Hematopoietic multipotent progenitor cell treated with erythropoietin and hydrocortisone succinate and interleukin-3 and kit ligand, for 6 days (in vitro differentiated cells): ENCODE data around the gene ZDHHC24.
"Not testable (repeated sequence)": the region's sequence is repeated elsewhere in the genome, so short reads cannot be mapped to it uniquely, and the experiment has no call there.

ENCODE experiments used
- DNase-seq: peaks from one replicate; pipeline ENCODE4 v3.0.0-alpha.2; 2015

Gene ZDHHC24

DNA sequence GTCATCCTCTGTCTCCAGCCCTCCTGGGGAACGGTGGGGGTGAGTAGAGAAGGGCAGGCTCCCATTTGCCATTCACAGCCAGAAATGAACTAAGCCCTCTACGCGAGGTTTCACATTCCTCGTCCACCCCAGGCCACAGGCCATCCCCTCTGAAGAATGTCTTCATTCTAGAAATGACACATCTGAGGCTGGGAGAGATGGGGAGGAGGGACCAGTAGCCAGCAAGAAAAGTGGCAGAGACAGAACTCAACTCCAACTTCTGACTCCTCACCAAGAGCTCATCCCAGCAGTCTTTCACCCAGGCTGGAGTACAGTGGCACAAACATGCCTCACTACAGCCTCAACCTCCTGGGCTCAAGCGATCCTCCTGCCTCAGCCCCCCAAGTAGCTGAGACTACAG, 19.1 kb upstream of the ZDHHC24 start:
- no peak for DNase-seq

DNA sequence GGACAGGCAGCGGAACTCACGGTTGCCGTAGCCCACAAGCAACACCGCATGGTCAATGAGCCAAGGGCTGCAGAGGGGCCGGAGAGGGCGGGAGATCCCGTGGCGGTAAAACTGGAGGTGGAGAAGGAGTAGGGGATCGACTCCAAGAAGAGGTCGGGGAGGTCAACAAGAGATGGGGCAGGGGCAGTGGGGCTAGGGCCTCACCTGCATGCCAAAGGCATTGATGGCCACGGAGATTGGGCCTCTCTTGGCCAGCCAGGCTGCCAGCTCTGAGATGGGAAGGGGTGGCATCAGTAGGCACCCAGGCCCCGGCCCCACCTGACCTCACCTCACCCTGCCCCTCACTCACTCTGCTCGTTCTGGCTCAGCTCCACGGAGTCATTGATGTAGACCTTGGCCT, 18.7 kb upstream of the ZDHHC24 start:
- DNase-seq = no peak

DNA sequence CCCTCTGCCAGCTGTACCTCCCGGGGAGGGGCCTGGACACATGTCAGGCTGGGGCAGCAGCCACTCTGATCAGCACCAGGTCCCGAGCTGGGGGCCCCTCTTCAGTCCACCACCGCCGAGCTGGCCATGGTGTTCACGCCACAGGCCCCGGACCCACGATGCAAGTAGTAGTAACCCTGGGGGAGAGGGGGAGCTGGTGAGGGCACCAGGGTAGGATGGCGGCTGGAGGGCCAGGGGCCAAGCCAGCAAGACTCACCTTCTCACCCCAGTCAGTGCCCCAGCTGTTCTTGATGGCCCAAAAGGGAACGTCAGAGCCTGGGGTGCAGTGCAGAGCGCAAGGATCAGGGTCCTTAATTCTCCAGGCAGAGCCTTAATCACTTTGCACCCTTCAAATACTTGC, 18.0 kb upstream of the ZDHHC24 start:
- no peak for DNase-seq

DNA sequence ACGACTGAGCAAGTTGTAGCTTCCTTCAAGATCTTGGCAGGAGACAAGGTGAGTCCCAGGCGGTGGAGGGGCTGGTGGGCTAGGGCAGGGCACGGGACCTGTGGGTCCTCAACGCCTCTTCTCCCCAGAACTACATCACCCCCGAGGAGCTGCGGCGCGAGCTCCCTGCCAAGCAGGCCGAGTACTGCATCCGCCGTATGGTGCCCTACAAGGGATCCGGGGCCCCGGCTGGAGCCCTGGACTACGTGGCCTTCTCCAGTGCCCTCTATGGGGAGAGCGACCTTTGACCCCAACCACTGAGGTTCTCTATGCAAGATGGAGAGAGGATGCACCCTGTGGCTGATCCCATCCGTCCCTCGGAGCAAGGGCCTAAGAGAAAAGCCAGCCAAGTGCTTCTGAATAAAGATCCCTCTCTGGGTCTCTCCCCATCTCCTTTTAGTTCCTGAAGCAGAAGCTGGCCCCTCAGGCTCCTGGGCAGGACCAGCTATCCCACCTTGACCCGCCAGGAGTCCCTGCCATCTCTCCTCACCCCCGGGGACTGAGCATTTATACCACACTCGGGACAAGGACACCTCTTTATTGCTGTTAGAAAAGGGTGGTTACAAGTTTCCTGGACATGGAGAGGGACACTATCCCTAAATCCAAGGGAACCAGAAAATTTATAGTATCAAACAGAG, 17.2 kb upstream of the ZDHHC24 start:
- DNase-seq = no peak

DNA sequence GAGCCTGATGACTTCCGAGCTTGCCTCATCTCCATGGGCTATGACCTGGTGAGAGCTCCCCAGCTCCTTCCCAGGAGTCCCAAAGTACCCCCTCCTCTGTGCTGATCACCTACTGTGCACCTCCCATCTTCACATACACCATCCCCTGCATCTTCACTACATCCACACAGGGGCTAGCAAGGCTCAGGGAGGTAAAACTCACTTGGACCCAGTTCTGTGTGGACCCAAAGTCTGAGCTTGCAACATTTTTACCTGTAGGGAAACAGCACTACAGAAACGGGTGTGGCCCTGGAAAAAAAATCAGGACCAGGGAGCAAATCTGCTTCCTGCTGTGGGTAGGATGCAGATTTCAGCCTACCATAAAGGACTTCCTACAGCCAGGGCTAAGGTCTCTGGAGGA, 16.4 kb upstream of the ZDHHC24 start:
- DNase-seq = no peak

DNA sequence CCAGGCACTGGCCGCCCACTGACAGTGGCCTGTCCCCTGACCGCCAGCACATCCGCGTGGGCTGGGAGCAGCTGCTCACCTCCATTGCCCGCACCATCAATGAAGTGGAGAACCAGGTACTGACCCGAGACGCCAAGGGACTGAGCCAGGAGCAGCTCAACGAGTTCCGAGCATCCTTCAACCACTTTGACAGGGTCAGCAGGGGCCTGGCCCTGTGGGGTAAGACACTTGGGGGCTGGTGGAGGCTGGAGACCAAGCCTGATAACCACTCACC, 16.1 kb upstream of the ZDHHC24 start:
- no peak for DNase-seq

DNA sequence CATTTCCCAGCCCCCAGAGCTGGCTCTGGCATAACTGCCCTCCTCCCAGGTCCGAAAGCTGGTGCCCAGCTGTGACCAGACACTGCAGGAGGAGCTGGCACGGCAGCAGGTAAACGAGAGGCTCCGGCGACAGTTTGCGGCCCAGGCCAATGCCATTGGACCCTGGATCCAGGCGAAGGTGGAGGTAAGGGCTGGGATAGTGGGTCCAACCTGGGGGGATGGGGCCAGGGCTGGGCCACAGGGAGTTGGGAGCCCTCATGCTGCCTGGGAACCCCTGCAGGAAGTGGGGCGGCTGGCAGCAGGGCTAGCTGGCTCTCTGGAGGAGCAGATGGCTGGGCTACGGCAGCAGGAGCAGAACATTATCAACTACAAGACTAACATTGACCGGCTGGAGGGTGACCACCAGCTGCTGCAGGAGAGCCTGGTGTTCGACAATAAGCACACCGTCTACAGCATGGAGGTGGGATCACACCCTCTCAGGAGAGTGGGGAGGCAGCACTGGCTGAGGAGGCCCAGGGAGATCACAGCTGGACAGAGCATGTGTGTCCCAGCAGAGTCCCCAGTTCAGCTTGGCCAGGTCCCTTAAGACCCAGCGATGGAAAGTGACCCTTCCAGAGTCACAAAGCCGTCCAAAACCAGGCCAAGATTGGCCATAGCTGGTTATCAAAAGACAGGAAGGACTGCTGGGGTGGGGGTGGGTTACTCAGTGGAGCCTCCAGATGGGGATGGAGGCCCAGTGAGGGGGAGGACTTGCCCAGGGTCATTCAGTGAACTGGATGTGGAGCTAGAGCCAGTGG, 15.5 kb upstream of the ZDHHC24 start:
- no peak for DNase-seq

DNA sequence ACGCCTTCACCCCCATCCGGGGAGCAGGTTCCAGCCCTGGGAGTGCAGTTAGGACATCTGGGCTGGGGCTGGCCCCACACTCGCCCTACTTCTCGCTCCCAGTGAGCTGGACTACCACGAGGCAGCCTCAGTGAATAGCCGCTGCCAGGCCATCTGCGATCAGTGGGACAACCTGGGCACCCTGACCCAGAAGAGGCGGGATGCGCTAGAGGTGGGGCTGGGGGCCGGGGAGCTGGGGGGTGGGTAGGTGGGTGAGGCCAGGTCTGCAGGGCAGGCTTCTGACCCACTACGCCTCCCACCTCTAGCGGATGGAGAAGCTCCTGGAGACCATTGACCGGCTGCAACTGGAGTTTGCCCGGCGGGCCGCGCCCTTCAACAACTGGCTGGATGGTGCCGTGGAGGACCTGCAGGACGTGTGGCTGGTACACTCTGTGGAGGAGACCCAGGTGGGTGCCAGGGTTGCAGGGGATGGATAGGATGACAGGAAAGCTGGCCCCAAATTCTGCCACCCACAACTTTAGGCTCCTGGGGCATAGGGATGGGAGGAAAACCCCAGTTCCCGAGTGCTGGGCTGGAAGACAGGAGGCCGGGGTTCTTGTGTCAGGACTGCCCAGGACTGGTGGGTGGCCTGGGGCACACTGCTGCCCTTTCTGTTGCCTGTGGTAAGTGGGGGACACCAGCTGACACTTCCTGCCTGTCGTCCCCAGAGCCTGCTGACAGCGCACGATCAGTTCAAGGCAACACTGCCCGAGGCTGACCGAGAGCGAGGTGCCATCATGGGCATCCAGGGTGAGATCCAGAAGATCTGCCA, 14.2 kb upstream of the ZDHHC24 start:
- no peak for DNase-seq

DNA sequence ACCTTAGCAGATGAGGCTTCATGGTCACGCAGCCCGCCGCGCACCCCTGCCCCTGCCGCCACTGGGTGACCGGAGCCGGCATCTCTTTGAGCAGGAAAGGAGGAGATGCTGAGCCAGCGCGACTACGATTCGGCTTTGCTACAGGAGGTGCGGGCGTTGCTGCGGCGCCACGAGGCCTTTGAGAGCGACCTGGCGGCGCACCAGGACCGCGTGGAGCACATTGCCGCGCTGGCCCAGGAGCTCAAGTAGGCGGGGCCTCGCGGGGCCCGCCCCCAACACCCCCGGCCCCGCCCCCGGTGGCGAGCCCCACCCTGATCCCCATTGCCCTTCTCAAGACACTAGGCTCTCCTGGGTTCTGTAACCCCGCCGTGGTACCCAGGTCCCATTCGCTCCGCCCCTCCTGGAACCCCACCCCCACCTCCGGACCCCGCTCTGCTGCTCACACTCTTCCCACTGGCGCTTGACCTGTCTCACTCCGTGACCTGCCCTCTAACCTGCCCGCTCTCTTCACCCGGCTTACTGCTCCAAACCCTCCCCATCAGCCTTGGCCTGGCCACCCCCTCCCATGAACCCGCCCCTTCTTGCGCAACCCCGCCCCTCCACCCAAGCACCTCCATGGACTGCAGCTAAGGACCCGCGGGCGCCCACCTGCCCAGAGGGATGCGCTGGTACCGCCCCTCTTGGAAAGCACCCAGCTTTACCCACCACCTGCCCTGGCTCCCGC, 13.5 kb upstream of the ZDHHC24 start:
- peak; percentile 62 for DNase-seq

DNA sequence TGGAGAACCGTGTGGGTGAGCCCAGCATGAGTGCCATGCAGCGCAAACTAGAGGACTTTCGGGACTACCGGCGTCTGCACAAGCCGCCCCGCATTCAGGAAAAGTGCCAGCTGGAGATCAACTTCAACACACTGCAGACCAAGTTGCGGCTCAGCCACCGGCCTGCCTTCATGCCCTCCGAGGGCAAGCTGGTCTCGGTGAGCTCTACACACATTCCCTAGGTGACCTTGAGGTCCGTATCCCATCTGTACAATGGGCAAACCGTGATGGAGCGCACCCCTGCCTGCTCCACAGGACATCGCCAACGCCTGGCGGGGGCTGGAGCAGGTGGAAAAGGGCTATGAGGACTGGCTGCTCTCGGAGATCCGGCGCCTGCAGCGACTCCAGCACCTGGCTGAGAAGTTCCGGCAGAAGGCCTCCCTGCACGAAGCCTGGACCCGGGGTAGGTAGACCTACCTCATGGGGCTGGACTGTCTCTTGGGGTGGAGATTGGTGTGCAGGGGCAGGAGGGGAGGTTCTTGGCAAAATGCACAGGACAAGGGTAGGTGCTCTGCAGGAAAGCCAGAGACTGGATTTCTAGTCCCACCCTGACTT, 12.0 kb upstream of the ZDHHC24 start:
- DNase-seq = no peak

DNA sequence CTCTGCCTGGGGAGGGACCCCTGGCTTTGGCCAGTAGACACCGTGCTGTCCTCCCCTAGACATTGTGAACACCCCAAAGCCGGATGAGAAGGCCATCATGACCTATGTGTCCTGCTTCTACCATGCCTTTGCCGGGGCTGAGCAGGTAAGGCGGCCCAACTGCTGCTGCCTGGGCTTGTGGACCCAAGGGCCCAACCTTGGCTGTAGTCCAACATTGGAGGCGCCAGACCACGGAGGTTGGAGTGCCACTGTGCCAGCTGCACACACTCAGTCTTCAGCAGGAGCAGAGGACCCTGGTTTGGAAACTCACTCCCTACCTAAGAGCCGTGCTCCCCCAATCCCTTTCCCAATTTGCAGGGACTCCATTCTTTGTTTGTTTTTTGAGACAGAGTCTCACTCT, 10.2 kb upstream of the ZDHHC24 start:
- no peak for DNase-seq

DNA sequence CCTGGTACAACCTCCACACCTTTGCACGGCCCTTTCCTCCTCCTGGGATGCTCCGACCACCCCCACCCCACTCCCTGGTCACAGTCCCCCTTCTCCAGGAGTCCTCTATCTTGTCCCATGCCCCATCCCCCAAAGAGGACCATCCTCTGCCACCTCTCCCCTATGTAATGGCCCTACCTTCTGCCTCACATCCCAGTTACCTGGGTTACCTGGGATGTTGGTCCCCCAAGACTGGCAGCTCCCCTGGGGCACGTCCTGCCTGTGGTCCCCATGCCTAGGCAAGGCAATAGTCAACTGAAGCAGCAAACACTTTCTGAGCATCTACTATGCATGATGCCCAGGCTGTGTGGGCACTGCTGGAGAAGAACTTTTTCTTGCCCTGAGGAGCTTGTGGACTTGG, 9.6 kb upstream of the ZDHHC24 start:
- no peak for DNase-seq

DNA sequence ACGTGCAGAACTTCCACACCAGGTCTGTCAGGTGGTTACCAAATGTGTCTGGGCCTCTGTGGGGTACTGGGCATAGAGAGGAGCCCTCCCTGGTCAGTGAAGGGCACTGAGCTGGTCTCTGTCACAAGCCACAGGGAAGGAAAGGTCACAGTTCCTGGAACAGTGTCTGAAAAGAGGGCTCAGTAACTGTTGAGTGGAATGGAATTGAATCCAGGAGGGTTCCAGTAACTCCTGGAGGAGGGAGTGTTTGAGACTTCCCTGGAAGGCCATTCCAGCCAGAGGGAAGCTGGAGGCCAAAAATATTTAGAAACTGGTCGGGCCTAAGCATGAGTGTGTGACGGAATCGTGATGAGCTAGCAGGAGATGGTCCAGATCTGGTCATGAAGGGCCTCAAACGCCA, 8.8 kb upstream of the ZDHHC24 start:
- no peak for DNase-seq

DNA sequence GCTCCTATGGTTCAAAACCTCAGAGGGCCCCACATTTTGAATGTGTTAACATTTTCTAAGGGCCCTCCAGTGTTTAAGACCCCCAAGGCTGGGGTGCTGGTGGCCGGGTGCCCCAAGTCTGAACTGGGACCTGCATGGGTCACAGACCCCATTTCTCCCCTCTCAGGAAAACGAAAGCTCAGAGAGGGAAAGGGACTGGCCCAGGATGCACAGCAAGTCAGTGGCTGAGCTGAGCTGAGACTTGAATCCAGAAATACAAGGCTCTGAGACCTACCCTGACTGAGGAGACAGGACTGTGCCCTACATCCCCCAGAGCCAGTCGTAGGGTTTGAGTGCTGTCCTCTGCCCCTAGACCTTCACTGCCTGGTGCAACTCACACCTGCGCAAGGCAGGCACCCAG, 5.0 kb upstream of the ZDHHC24 start:
- DNase-seq = no peak

DNA sequence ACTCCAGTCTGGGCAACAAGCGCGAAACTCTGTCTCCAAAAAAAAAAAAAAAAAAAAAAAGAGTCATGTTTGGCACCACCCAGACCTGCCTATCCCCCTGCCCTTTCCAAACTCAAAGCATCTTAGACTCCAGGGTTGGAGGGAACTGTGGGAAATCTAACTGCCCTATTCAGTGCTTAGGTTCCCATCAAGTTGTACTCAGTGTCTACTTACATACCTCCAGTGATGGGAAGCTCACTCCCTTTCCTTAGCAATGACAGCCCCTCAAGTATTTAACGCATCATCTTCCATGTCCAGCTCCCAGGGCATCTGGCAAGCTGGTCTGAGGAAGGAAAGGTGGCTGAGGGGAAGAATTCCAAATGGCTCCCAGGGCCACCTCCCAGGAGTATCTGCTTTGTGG, 3.8 kb upstream of the ZDHHC24 start:
- no peak for DNase-seq

DNA sequence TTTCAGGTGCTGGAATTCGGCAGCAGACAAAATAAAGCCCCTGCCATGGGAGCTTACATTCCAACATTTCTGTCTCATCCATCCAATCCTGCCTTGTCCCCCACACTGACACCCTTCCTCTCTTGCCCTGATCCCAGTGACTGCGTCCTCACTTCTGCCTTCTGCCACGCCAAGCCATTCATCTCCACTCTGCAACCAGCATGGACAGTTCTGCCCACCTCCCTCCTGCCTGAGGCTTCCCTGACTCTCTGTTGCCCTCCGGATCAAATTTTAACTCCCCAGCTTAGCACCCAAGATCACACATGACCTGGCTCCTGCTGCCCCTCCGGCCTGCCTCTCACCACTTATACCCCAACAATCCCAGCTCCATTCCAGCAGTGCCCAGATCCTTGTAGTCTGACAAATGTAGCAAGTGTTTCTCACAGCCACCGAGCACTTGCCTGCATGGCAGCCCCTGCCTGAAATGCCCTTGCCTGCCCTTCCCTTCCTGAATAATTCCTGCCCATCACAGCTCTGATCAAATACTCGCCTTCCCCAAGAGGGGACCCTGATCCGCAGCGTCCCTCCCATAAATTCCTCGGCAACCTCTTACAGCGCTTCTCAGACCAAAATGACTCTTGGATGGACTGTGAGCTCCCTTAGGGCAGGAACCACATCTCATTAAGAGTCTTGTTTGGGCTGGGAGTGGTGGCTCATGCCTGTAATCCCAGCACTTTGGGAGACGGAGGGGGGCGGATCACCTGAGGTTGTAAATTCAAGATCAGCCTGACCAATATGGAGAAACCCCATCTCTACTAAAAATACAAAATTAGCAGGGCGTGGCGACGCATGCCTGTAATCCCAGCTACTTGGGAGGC, 3.2 kb upstream of the ZDHHC24 start:
- DNase-seq = no peak

DNA sequence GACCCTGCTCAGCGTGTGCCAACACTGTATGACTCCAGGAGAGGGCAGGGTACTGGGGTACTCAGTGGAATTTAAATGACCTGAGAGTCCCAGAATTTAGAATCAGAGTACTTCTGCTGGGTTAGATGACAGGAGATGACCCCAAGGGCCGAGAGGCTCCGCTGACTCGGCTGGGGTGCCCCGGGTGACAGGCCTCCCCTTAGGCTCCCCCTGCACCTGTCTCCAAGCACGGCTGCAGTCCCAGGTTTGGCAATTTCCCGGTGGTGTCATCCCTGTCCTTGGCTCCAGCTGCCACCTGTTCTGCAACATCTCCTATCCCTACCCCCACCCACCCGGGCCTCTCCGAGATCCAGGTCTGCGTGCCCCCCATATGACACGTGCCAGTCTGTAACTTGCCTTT, 2.2 kb upstream of the ZDHHC24 start:
- DNase-seq = no peak

DNA sequence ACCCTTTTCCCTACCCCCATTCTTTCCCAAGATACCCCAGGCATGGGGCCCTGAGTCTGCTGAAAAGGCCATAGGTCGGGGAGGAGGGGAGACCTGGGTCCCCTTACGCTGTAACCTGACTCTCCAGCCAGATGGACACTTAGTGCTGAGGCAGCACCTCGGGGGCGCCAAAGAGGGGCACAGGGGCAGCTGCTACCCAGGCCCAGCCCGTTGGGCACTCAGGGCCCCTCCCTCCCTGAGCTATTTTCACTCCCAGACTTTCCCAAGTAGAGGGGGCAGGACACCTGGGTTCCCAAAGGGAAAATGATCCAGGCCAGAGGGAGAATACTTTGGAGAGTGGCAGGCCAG, 1.8 kb upstream of the ZDHHC24 start:
- no peak for DNase-seq

DNA sequence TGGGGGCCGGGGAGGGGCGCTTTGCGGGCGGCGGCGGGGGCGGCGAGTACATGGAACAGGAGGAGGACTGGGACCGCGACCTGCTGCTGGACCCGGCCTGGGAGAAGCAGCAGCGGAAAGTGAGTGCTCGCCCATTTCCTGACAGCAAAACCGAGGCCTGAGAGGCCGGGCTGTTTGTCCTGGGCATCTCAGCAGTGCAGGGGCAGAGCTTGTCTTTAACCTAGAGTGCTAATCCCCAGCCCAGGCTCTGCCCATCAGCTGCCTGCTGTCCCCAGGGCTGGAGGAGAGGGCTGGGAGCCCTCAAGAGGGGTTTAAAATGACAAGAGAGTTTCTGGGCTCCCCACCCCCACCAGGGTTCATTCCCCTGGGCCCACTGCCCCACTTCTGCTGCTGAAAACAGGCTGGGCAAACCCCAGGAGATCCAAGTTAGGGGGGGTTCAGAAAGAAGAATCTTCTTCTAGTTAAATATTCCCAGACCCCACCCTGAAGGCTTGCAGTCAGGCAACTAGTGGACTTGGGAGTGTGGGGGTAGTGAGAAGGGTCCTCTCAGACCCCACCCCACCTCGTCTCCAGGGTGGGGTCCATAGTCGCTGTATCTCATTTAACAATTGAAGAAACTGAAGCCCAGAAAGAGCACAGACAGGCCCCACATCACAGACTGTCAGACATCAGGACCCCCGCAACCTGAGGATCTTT, 1.3 kb upstream of the ZDHHC24 start:
- no peak for DNase-seq

DNA sequence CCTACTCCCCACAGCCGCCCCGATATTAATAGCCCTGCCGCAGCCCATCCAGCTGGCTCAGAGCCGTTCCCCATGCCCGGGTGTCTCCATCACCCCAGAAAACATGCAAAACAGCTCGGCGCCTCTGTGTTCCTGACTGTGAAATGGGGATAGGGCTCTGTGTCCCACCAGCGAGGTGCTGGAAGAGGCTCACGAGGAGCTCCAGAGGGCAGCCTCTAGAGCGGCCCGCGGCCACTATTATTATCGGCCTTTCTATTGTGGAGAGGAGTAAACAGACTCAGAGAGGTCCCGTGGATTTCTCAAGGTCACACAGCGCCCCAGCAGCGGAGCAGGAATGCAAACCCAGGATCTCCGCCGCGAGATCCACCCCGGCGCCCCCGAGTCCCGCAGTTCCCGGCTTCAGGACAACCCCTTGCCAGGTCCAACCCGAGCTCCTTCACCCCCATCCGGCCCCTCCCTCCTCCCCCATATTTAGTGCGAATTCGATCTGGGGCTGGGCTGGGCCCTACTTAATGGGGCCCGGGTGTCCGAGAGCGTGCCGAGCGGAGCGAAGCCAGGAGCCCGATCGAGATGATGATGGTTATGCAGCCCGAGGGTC, 619 bp upstream of the ZDHHC24 start, which contains the start of gene ACTN3:
ACTN3 (plus strand) TSS at position 536 of the 598 bp plus-strand sequence; CDS start at position 571, 35 bp downstream.
- no peak for DNase-seq

DNA sequence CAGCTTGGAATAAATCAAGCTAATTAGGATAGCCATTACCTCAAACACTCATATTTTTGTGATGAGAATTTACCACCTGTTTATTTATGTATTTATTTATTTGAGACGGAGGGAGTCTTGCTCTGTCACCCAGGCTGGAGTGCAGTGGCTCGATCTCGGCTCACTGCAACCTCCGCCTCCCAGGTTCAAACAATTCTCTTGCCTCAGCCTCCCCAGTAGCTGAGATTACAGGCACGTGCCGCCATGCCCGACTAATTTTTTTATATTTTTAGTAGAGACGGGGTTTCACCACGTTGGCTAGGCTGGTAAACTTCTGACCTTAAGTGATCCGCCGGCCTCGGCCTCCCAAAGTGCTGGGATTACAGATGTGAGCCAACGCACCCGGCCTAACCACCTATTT, 896 bp downstream of the ZDHHC24 start:
- not testable (repeated sequence) for DNase-seq
